RPMI8226 (cell line): ENCODE data around the gene FBRS.
A peak's percentile ranks its signal among the peaks of the same experiment; 100 is the strongest.
"Not testable (repeated sequence)": the region's sequence is repeated elsewhere in the genome, so short reads cannot be mapped to it uniquely, and the experiment has no call there.

Source experiments
- DNase-seq: peaks from one replicate; pipeline ENCODE4 v3.0.0-alpha.2; 2015

FBRS gene

GRCh38 chr16:30665830-30666190 lies 7.6 kb downstream of the FBRS start:
- no peak for DNase-seq

GRCh38 chr16:30666681-30667080 lies 8.4 kb downstream of the FBRS start:
- DNase-seq = no peak

GRCh38 chr16:30667361-30667905 lies 9.2 kb downstream of the FBRS start:
- DNase-seq = no peak

- DNase-seq = no peak
Measured at GRCh38 chr16:30668393-30668792, 10.2 kb downstream of the FBRS start.

GRCh38 chr16:30669026-30669902 lies 11.0 kb downstream of the FBRS start:
- DNase-seq = no peak

GRCh38 chr16:30669903-30670824 lies 11.9 kb downstream of the FBRS start:
- DNase-seq = no peak

- no peak for DNase-seq
Measured at GRCh38 chr16:30675143-30675542, 16.9 kb downstream of the FBRS start.

GRCh38 chr16:30677931-30678585 lies 19.8 kb downstream of the FBRS start:
- DNase-seq = no peak

- DNase-seq = no peak
Measured at GRCh38 chr16:30678586-30678970, 20.3 kb downstream of the FBRS start.

- DNase-seq = no peak
Measured at GRCh38 chr16:30680326-30680725, 22.1 kb downstream of the FBRS start.

- DNase-seq = no peak
Measured at GRCh38 chr16:30688701-30689100, 30.5 kb downstream of the FBRS start.

GRCh38 chr16:30691907-30692306 lies 33.7 kb downstream of the FBRS start:
- DNase-seq = no peak

- DNase-seq = no peak
Measured at GRCh38 chr16:30692396-30693064, 34.3 kb downstream of the FBRS start.

GRCh38 chr16:30694926-30695693 lies 36.9 kb downstream of the FBRS start:
- DNase-seq = no peak

GRCh38 chr16:30696646-30697045 lies 38.4 kb downstream of the FBRS start:
- DNase-seq = not testable (repeated sequence)

GRCh38 chr16:30697264-30698138 lies 39.3 kb downstream of the FBRS start:
- no peak for DNase-seq

GRCh38 chr16:30698139-30698815 lies 40.0 kb downstream of the FBRS start:
- peak; percentile 100 for DNase-seq

- peak; percentile 97 for DNase-seq
Measured at GRCh38 chr16:30698816-30699614, 40.8 kb downstream of the FBRS start, which contains the start of gene SRCAP. Gene SRCAP, plus strand, starts transcription at chr16:30699171. Its CDS starts 1,654 bp downstream, at chr16:30700825.

- DNase-seq = no peak
Measured at GRCh38 chr16:30699615-30700099, 41.4 kb downstream of the FBRS start.
